DLD1 (cell line): ENCODE measurements around the gene KITLG.
"Not testable (repeated sequence)": the region's sequence is repeated elsewhere in the genome, so short reads cannot be mapped to it uniquely, and the experiment has no call there.

Experiments used
- in situ Hi-C: cut with HindIII; loops from 2 replicates; pipeline ENCODE4 v1.10.0; 2017; ENCODE audit warnings: low sequenced_read_pairs

Gene KITLG

DNA sequence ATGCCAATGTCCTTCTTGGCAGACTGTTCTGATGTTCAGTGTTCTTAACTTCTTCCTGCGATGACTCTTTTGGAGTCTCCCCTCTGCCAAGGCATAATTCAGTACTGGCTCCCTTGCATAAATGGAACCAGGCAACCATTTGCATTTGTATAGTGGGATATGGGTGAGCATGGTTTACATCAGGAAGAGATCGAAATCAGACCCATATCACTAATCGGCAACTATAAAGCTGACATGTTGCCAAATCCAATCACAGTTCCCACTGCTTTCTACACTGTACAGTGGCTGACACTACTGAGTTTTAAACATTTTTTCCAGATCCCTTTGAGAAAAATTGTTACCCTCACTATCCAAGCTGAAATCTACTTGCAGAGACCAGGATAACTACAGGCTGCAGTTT lies 83.8 kb downstream of the KITLG start:
- in situ Hi-C loops = no loop called here

DNA sequence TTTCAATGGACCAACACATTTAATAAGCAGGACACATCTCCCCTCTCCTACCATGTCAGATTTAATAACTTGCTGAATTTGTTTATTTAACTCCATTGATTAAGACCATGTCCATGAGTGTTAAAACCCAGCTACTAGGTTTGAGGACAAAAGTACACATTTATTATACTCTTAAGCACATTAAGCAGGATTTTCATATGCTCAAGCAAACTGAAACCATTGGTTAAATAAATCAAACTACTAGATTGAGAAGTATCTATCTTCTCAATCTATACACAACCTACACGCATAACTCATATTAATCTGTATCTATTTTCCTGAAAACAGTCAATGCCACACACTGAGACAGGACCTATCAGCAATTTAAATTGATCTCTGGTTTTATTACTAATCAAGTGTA lies 85.2 kb downstream of the KITLG start:
- in situ Hi-C loops = no loop called here

DNA sequence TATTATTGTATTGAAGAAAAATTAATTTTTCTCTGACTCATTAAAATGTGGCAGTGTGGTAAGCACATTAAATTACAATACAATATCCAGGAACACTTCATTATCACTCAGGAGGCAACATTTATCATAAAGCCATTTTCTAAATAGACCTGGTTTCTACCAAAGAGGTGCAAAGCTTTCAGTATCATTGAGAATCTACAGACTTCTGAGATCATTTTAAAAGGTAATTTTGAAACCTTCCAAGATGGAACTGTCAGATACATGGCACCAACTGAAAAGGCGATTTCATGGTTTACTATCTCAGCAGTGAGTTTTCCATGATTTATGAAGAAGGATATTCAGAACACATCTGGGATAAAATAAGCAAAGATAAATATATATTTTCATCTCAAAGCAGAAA lies 85.8 kb downstream of the KITLG start:
- in situ Hi-C loops = no loop called here

DNA sequence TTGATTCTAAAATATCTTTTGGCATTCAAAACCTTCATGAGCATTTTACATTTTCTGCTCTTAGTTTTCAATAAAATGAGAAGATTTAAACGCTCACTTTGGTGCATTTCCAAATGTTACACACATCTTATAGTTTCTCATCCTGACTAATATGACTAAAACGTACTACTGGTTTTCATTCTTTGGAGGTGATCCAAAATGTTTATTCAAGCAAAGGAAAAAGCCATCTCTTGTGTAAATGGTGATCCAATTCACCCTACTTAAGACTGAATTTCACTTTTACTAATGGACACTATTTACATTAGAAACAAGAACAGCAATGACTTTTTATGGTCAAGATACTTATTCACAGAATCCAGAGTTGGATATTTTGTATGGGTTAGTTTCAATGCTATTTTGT lies 86.6 kb downstream of the KITLG start:
- in situ Hi-C loops = no loop called here

DNA sequence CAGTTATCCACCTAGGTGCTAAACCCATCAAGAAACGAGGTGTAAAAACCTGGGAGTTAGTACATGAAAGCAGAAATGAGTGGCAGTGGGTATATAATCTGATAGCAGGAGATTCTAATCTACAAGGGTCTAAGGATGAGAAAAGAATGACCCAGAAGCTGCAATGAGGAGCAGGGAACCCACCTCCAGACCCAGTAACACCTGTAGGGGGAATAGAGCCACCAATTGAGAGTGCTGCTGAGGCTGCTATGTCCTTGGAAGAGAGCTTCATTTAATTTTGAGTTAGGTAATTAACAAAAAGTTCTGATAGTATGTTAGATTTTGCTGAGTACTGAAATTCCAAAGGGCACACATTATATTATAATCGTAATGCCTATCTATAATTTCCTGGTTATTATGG lies 89.8 kb downstream of the KITLG start:
- in situ Hi-C loops = no loop called here

DNA sequence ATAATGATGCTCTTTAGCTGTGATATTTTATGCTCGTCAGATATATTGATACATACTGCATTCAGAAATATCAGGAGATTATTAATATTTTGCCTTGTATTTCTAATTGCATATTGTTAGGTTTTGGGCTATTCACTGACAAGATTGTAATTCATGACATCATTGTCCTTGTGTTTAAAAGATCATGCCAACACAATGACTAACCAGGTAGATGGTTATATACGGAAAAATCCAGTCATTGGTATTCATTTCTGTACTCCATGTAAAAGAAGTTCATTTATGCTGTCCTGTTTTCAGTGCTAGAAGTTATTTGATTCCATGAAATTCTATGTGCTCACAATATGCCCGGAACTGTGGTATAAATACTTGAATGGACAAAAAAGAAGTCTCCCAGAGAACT lies 107.5 kb downstream of the KITLG start:
- in situ Hi-C loops = no loop called here

DNA sequence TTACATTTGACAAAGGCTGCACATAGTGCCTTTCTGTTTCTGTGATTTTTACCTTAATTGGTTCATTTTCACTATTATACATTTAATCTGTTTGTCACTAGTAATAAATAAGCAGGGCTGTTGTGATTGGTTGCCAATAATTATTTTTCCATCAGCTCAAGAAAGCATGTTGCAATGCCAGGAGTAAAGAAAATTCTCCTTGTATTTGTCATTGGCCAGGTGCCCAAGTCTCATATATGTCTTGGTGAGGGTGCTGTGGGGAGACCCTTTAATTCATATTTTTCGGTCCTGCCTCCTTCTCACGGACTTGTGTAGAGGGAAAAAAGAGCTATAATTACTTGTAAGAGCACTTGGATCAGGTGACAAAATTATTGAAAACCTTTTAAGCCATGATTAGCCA lies 108.0 kb downstream of the KITLG start:
- in situ Hi-C loops = no loop called here

DNA sequence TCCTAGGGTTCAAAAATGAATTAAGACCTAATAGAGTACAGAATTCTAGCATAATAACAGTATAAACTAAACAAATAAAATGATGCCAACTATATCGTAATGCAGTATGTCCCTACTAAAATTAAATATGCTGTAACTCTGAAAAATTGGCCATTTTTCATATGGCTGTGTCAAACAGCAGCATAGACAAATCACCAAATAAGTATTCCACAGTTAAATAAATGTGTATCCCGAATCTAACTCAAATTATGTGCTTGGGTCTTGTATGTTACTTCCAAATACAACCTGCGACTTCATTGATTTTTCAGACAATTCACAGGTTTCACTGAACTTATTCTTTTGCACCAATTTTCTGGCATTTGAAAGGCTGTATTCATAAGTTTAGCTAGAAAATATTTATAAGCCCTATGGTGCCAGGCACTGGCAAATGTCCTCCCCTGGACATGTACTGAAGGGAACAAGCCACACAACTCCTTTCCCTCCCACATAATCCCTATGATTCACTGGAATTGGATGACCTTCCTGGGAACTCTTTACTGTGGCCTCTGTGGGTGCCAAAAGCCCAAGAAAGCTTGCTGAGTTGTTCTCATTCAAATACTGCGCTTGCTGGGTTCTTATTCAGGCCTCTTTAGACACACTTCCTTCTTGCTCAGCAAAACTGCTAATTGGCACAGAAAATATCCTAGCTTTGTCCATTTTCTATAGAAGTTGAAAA lies 108.8 kb downstream of the KITLG start:
- in situ Hi-C loops = no loop called here

DNA sequence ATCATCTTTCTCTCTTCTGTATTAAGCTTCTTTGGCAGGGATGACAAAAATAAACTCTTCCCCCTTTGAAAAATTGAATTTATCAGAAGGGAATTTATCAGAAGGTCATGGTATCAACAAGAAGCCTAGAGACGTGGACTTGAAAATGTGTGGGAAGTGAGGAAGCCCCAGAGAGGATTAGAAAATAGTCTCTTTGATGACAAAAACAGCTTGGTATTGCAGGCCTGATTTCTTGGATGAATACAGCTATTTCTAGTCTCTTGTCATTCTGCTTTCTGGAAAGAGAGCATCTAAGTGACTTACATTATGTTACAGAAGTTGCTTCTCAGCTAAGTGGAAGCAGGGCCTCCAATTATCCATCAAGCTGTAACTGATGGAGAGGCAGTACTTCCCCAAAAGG lies 111.1 kb downstream of the KITLG start:
- in situ Hi-C loops = no loop called here

DNA sequence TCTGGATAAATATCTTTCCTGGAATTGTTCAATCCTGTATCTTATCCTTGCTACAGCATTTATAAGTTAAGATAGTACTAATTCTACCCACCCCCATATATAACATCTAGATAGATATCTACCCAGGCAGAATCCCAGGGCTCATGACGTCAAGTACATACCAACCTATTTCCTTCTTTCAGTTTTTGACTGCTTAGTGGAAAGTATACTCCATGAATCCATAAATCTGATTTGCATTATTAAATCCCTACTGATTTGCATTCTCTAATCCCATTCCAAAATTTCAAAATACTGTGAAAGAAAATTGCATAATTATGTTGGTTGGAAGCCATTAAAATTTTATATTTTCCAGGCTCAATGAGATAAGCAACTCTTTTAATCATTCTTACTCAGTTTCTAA lies 111.7 kb downstream of the KITLG start:
- in situ Hi-C loops = no loop called here

DNA sequence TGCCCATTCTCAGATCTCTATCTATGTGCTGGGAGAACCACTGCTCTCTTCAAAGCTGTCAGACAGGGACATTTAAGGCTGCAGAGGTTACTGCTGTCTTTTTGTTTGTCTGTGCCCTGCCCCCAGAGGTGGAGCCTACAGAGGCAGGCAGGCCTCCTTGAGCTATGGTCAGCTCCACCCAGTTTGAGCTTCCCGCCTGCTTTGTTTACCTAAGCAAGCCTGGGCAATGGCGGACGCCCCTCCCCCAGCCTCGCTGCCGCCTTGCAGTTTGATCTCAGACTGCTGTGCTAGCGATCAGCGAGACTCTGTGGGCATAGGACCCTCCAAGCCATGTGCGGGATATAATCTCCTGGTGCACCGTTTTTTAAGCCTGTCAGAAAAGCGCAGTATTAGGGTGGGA lies 113.6 kb downstream of the KITLG start:
- in situ Hi-C loops = not testable (repeated sequence)

DNA sequence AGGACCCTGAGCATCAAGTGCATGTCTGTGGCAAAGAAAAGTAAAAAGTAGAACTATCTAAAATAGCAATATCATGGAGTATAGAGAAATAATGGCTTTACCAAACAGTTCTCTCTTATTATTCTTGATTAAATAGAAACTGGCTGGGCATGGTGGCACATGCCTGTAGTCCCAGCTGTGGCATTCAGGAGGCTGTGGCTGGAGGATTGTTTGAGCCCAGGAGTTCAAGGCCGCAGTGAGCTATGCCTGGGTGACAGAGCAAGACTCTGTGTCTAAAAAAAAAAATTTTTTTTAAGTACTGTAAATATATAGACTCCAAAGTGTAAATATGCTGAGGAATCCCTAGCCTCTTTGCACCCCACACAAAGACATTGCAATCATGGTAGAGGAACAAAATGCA lies 121.9 kb downstream of the KITLG start:
- in situ Hi-C loops = no loop called here

DNA sequence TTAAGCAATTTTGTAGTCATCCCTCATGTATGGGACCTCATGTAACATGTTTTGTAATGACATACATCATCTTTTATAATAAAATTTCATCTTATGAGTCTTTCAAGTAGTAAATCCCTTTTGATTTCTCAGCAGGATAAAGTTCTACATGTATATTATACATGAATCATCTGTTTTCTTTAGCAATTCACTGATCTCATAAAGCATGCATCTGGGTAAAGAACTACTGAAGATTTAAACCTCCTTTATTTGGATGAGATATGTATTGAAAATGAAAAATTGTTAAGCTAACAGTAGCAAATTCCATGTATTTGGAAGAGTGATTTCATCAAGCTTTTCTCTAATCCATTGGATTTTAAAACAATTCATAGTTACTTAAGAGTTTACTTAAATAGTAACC lies 126.9 kb downstream of the KITLG start:
- in situ Hi-C loops = no loop called here

DNA sequence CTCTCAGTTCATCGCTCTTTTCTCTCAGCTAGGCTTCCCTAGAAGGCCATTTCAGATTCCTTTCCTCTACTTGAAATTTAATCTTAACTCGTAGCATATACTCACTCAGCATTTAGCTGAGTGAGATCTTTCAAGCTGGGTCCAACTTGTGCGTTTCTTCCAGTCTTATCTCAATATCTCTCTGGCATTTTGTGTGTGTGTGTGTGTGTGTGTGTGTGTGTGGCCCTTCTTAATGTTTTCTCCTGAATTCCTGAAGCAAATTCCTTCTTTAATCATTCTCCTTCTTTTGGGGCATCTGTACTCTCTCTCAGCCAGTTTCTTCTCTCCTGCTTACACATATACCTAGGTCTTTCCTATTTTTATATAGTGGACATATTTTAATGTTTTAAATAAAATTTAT lies 129.1 kb downstream of the KITLG start:
- in situ Hi-C loops = no loop called here

DNA sequence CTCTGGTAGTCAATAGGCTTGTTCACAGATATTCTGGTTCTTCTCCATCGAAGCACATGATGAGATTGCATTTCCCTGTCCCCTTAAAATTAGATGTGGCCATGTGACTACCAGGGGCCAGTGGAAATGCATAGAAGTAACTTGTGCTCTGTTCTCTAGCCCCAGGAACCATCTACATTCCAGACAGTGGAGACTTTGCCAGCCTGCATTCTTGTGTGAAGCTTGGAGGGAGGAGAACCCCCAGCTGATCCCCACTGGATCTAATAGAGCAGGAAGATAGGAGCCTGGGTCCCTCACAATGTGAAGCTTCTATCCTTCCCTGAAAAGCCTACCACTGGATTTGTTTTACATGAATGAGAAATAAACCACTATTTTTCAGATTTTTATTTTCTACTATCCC lies 130.1 kb downstream of the KITLG start:
- in situ Hi-C loops = no loop called here

DNA sequence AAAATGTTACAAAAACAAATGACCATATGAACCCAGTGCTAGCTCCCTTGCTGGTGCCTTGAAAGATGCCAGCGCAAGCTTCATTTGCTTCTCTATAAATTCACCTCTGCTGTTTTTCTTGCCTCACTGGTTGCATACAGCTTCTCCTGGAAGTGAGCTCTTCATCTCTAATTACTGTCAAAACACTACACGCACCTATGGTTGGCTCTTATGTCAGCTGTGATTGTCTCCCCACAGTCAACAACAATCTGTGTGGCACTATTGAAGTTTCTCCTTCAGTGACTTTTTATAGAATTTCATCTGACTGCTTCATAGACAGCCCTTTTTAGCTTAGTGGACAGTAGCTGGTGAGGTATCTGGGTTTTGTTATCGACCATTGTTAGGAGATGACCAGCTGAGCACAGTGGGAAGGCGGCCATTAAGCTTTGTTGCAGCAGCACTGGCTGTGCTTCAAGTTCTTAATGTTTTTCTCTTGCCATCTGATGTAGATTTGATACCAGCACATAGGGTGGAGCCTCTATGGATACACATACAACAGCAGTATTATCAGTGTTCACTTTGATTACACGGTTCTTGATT lies 131.8 kb downstream of the KITLG start:
- in situ Hi-C loops = no loop called here

DNA sequence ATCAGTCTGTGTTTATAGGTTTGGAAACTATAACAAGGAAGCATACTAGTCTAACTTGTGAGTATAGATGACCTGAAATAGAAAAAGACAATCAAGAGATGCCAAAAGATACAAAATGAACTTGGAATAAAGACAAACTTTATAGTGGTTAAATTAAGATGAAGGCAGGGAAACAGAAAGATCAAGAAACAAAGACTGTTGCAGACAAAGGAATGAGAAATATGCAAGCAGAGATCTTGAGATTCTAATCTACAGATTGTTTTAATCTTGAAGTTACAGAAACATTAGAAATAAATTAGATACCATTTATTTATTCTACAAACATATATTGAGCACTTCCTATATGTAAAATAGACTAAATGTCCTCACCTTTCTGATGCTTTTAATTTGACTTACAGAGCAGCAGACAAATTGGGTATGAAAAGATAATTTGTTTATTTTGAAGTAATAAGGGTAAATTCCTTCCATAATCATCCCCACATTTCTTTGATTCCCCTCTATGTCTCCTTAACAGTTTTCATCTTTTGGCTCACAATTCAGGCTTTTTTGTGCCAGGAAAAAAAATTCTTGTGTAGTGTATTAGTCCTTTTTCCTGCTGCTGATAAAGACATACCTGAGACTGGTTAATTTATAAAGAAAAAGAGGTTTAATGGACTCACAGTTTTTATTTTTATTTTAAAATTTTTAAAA lies 134.4 kb downstream of the KITLG start:
- in situ Hi-C loops = no loop called here

DNA sequence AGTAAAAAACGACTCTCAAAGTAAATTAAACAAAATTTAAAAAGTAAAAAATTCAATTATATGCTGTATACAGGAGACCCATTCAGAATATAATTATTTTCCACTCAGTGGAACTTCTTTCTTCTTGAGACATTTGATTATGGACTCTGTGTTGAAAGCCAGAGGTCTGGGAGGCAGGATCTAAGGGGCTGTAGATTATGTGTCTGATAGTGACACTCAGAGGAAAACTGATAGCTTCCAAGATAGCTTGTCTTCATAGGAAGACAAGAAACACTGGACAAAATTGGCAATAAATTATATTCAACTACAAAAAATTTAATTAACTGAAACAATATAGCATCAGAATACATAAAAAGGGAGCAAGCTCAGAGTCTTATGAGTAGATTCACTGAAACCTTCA lies 135.8 kb downstream of the KITLG start:
- in situ Hi-C loops = no loop called here
